Right ventricle myocardium inferior (tissue), 1 donor: ENCODE measurements around the gene EIF2S3. TPM values are rescaled to one million over a fixed set of nuclear protein-coding genes. Genes with fewer than 3 reads are reported as not detected.

Source experiments
- ATAC-seq: fragments of 200-7000 bp; cut with Tn5 transposase; one replicate; pipeline ENCODE4 v1.9.1; 2020; ENCODE audit warnings: mild to moderate bottlenecking, moderate library complexity
- DNase-seq: peaks from one replicate; pipeline ENCODE4 v3.0.0; 2021; ENCODE audit errors: missing footprints
- intact Hi-C: fragments of 100-400 bp; cut with DNase I; formaldehyde crosslinking; loops from one replicate; pipeline ENCODE4 v1.11.0; 2022
- total RNA-seq: library from RNA; stranded (reverse); fragmentation: NEBNext Ultra II Directional; extraction: Animal tissue kit (Norgen Biotek cat#: 25700); gene quantifications from one replicate; pipeline ENCODE4 v1.2.1, GENCODE V29; 2021
- donor health status: DM: no; HTN: yes; CAD: no; lungs with severe emphysema.

EIF2S3 gene
- total RNA-seq, 1 donor from 2014 or later = 66.8 TPM

DNA sequence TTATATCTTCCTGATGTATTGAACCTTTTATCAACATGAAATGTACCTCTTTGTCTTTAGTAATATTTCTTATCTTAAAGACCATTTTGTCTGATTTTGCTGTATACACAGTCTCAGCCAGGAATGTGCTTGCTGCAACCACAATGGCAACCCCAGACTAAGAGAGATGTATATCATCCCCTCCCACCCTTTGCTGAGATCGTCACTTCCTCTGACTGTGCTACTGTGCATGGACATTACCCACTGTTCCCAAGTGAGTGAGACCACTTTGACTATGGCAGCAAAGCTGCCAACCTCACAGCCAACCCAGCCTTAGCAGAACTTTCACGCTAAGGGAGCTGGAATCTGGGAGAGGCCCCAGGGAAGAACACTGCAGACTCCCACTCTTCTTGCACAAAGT lies 46.0 kb downstream of the EIF2S3 start:
- ATAC-seq (no peak), DNase-seq (no peak)
- intact Hi-C loops = no loop called here

DNA sequence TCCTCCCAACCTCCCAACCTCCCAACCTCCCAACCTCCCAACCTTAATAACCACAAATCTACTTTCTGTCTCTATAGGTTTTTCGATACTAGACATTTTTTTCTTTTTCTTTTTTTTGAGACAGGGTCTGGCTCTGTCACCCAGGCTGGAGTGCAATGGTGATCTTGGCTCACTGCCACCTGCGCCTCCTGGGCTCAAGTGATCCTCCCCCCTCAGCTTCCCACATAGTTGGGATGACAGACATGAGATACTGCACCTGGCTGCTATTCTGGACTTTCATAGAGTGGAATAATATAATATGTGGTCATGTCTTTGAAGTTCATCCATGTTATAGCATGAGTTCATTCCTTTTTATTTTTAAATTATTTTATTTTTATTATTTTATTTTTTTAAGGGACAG lies 55.3 kb downstream of the EIF2S3 start:
- ATAC-seq = no peak
- DNase-seq = no peak
- intact Hi-C loops = no loop called here

DNA sequence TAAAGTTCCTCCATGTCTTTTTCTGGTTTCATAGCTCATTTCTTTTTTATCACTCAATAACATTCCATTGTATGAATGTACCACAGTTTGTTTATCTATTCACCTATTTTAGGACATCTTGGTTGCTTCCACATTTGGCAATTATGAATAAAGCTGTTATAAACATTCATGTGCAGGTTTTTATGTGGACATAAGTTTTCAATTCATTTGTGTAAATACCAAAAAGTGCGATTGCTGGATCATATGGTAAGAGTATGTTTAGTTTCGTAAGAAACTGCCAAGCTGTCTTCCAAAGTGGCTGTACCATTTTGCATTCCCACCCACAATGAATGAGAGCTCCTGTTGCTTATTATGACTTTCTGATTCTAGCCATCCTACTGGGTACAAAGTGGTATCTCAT lies 58.4 kb downstream of the EIF2S3 start:
- intact Hi-C loops = no loop called here
- DNase-seq (no peak), ATAC-seq (no peak)

DNA sequence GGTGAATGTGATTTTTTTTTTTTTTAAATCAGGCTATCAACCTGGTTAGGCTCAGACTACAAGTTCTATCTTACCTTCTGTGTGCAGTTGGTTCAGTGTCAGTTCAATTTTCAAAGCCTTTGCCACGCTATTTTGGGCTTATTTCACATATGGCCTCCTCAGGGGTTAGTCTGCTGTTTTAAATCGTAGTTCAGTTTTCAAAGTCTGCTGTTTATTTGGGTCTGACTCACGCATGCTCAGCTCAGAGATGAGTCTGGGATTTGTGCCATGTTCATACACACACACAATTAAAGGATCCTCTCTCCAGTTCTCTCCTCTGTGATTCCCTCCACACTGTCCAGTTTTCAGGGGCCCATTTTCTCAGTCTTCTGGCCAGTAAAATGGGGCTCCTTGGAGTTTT lies 62.5 kb downstream of the EIF2S3 start:
- ATAC-seq (peak; percentile 44), DNase-seq (no peak)
- intact Hi-C loops = no loop called here

DNA sequence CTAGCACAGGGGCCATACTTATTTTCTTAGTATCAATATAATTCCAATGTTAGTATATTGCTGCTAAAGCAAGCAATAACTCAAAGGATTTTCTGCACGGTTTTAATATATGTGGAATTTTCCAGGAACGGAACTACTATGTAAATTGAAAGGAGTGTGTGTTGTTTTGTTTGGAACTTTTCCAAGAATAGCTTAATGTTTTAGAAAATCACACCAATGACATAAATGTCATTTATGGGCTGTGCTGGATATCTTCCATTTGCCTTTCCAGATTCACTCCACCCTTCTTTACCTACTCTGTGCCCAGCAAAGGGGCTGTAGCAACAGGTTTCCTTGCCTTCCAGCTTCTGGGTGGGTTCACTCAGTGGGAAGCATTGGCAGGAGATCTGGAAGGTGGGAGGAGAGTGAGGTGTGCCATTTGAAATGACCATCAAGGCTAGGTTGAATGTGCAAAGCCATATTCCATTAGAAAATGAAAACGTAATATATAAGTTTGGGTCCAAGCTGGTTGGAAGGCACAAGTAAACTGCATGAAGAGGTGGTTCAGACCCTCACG lies 69.6 kb downstream of the EIF2S3 start:
- intact Hi-C loops = no loop called here
- ATAC-seq = no peak
- DNase-seq = no peak

DNA sequence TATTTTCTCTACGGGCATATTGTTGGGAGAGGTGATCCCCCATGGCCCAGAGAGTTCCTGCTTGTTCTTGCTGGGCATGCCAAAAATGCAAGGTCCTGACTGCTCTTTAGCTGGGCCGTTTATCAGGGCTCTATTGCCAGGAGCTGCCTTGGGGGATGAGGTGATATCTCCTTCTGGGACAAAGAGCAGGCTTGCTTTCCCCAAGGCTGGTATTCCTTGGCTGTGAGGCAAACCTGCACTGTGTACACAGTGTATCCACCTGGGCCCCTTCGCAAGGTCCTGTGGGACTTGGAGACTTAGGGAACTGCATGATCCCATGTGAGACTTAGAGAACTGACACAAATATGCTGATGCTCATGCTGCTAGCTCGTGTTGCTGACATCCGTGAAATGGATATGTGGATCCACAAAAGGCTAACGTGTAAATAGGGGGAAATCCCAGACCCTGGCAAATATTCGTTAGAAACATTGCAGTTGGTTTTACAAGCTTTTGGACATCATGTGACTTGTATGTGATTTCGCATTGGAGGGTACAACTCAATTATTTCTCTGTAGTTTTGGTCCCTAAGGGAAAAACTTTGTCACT lies 70.4 kb downstream of the EIF2S3 start:
- intact Hi-C loops = no loop called here
- ATAC-seq (no peak), DNase-seq (no peak)

Other genes starting within 250 kb of the EIF2S3 start
- gene APOO, start 147.0 kb upstream of the EIF2S3 start, total RNA-seq = 112 TPM
- gene CXorf58, start 146.9 kb upstream of the EIF2S3 start, total RNA-seq = 0.32 TPM
- gene KLHL15, start 27.8 kb upstream of the EIF2S3 start, total RNA-seq = 6.8 TPM
- gene ZFX, start 94.8 kb downstream of the EIF2S3 start, total RNA-seq = 33.4 TPM